H1 (cell line): ENCODE results near the gene PGLYRP2. TPM values are rescaled to one million over a fixed set of nuclear protein-coding genes. Genes with fewer than 3 reads are reported as not detected.

Experiments
- polyA plus RNA-seq, 7 experiments: library from polyadenylated mRNA; depleted of rRNA in 3 of 7; stranded (reverse) in 5 of 7; unstranded in 2 of 7; fragments of >200 nt in 5 of 7; fragments of 200-250 nt in 2 of 7; gene quantifications; 1 replicate in 5 of 7; 2 replicates in 1 of 7; 4 replicates in 1 of 7; pipeline versions ENCODE4 v1.2.1 to v1.2.3, GENCODE V29; 2011 to 2013; ENCODE audit warnings: missing spikeins in 2 of 7, mixed read lengths in 2 of 7
- total RNA-seq: library from RNA; stranded (reverse); fragmentation: NEBNext Ultra II Directional; extraction: Animal tissue kit (Norgen Biotek cat#: 25700); gene quantifications from 2 replicates; pipeline ENCODE4 v1.2.1, GENCODE V29; 2021
- TF ChIP-seq, protein P1 (sequence below): IDR thresholded peaks from 2 replicates; pipeline ENCODE4 v1.6.1; 2012; ENCODE audit warnings: inconsistent platforms
- TF ChIP-seq, protein P2 (sequence below): IDR thresholded peaks from 2 replicates; pipeline ENCODE4 v1.6.1; 2012; ENCODE audit warnings: inconsistent platforms

PGLYRP2 gene
- total and polyA plus RNA-seq, 2 of the 8 experiments (the other 6 are each of a cell fraction or from before 2014, with no cell fraction given) = not detected

DNA sequence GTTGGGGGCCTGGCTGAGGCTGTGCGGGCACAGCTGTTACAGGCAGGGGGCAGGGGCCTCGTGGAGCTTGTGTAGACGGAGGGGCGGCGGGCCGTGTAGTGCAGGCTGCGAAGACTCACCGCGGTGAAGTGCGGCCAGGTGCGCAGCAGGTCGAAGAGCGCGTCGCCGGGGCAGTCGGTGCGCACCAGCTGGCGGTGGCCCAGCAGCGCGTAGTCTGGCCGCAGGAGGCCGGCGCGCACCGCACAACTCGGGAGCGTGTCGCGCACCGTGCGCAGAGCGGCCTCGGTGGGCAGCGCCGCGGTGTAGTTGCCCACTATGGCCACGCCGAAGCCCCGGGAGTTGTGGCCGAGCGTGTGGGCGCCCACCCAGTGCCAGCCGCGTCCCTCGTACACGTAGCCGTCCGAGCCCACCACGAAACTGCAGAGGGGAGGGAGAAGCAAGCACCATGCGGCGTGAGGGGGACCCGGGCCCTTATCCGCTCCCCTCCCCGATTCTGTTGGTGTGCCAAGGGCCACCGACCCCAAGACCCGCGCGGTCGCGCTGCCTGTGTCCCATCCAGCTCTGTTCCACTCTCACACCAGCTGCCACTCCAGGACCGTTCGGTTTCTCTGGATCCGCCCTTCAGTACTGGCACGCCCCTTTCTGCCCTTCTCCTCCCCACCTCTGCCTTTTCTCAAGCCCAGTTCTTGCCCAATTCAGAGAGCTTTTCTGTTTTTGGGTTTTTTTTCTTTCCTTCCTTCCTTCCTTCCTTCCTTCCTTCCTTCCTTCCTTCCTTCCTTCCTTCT is 9.6 kb downstream of the PGLYRP2 start (continued):
- TF ChIP-seq, protein P1, sequence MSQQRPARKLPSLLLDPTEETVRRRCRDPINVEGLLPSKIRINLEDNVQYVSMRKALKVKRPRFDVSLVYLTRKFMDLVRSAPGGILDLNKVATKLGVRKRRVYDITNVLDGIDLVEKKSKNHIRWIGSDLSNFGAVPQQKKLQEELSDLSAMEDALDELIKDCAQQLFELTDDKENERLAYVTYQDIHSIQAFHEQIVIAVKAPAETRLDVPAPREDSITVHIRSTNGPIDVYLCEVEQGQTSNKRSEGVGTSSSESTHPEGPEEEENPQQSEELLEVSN = peak; percentile 56
- TF ChIP-seq, protein P2, sequence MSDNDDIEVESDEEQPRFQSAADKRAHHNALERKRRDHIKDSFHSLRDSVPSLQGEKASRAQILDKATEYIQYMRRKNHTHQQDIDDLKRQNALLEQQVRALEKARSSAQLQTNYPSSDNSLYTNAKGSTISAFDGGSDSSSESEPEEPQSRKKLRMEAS = peak; percentile 83
